K562 (cell line): ENCODE results near the gene THAP8. TPM values are rescaled to one million over a fixed set of nuclear protein-coding genes. Genes with fewer than 3 reads are reported as not detected.

Source experiments
- ELF1 ChIP-seq: fragments of 200-800 bp; sonication (Bioruptor generic); IDR thresholded peaks from 2 replicates; pipeline ENCODE4 v1.6.1; 2016; ENCODE audit warnings: missing genetic modification characterization, missing compliant biosample characterization
- HINFP ChIP-seq: fragments of 450-650 bp; conservative IDR thresholded peaks from 2 replicates; pipeline ENCODE4 v1.6.1; 2016; ENCODE audit warnings: missing genetic modification characterization, low read depth, mild to moderate bottlenecking, control low read depth, missing compliant biosample characterization
- MTA2 ChIP-seq: fragments of 450-650 bp; IDR thresholded peaks from 2 replicates; pipeline ENCODE4 v1.6.1; 2016; ENCODE audit warnings: low read depth
- ZBTB11 ChIP-seq, 3 experiments: fragments of 200-800 bp in 1 of 3; fragments of 250-450 bp in 1 of 3; fragments of 450-650 bp in 1 of 3; sonication (Bioruptor Pico) in 1 of 3; sonication (Bioruptor generic) in 1 of 3; formaldehyde crosslinking in 1 of 3; IDR thresholded peaks; 2 replicates each; pipeline versions ENCODE4 v1.6.1 to v1.8.0; 2016 to 2022; ENCODE audit warnings: mild to moderate bottlenecking in 2 of 3, missing genetic modification characterization in 2 of 3, missing compliant biosample characterization in 1 of 3, moderate library complexity in 1 of 3
- ZBTB8A ChIP-seq: fragments of 450-650 bp; IDR thresholded peaks from 2 replicates; pipeline ENCODE4 v1.6.1; 2018; ENCODE audit warnings: mild to moderate bottlenecking, moderate library complexity; ENCODE audit not compliant: partially characterized antibody
- ZNF707 ChIP-seq: fragments of 250-450 bp; sonication (Bioruptor Pico); conservative IDR thresholded peaks from 2 replicates; pipeline ENCODE4 v1.8.0; 2022; ENCODE audit warnings: inconsistent platforms, mild to moderate bottlenecking, moderate library complexity
- ZNF76 ChIP-seq: fragments of 250-450 bp; sonication (Bioruptor Pico); IDR thresholded peaks from 2 replicates; pipeline ENCODE4 v1.4.0; 2020; ENCODE audit warnings: mild to moderate bottlenecking, moderate library complexity, borderline replicate concordance
- polyA plus RNA-seq, 8 experiments: library from polyadenylated mRNA; depleted of rRNA in 4 of 8; stranded (reverse) in 5 of 8; unstranded in 3 of 8; fragments of >200 nt; fragmentation: Nextera tagmentation in 2 of 8; fragmentation: Illumina TruSeq in 1 of 8; extraction: Ambion mirVana in 2 of 8; extraction: Trizol in 1 of 8; gene quantifications; 2 replicates each; pipeline versions ENCODE4 v1.2.1 to v1.2.3, GENCODE V29; 2011 to 2014; ENCODE audit warnings: inconsistent platforms in 1 of 8, missing spikeins in 1 of 8
- total RNA-seq, 7 experiments: library from RNA; depleted of rRNA in 6 of 7; stranded (reverse); fragments of >200 nt in 6 of 7; fragmentation: Illumina TruSeq in 2 of 7; extraction: Trizol in 2 of 7; gene quantifications; 2 replicates each; pipeline versions ENCODE4 v1.2.1 to v1.2.3, GENCODE V29; 2011 to 2021; ENCODE audit warnings: low replicate concordance in 1 of 7
- TF ChIP-seq, protein P1 (sequence below): sonication (generic); formaldehyde crosslinking; IDR thresholded peaks from 2 replicates; pipeline ENCODE4 v1.8.0; 2022; ENCODE audit warnings: mild to moderate bottlenecking, missing genetic modification reagents, borderline replicate concordance
- TF ChIP-seq, protein P2 (sequence below): sonication (generic); formaldehyde crosslinking; IDR thresholded peaks from 2 replicates; pipeline ENCODE4 v1.8.1; 2022; ENCODE audit warnings: missing genetic modification reagents
- TF ChIP-seq, protein P3 (sequence below): fragments of 250-450 bp; sonication (Bioruptor Pico); IDR thresholded peaks from 2 replicates; pipeline ENCODE4 v1.5.0; 2021; ENCODE audit warnings: mild to moderate bottlenecking, moderate library complexity

Gene THAP8
- total and polyA plus RNA-seq, 9 of the 15 experiments (the other 6 are each of a cell fraction or from before 2014, with no cell fraction given): 0.11 to 2.0 (median 0.94) TPM

DNA sequence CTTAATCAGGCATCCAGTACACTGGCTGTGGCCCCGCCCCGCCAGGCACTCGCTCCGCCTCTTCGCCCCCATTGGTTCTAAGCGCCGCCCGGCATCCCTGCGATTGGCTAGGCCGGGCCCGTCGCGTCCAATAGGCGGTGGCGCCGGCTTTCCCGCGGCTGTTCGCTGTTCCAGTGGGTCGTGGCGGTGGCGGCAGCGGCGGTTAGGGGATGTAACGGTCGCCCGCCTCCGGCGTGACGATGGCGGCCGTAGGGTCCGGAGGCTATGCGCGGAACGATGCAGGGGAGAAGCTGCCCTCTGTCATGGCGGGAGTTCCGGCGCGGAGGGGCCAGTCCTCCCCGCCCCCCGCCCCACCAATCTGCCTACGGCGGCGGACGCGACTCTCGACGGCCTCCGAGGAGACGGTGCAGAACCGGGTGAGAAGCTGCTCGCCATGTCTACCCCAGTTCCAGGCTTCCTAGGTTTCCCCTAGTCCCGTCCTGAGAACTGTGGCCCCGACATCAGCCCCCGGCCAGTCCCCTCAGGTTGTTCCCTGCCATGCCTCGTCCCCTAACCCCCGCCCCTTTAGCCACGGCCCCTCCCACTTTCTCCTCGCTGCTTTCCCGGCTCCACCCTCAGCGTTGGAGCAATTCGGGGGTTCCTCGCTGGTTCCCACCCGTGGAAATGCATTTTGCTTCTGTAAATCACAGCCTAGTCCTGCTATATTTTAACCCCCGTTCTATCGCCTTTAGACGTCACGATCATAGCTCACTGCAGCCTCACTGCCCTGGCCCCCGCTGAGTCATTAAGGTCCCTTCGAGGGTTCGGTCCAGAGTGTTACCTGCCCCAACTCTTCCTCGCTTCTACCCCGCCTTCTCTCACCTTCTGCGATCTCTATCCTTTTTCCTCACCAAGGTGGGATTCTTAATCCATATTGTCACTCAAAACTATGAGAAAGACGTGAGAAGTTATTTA, 925 bp upstream of the THAP8 start, which contains the start of gene WDR62 (continued):
- TF ChIP-seq ZBTB8A: no peak
- no peak for TF ChIP-seq ZNF76 (CRISPR knock-in tag)
- TF ChIP-seq, protein P1, sequence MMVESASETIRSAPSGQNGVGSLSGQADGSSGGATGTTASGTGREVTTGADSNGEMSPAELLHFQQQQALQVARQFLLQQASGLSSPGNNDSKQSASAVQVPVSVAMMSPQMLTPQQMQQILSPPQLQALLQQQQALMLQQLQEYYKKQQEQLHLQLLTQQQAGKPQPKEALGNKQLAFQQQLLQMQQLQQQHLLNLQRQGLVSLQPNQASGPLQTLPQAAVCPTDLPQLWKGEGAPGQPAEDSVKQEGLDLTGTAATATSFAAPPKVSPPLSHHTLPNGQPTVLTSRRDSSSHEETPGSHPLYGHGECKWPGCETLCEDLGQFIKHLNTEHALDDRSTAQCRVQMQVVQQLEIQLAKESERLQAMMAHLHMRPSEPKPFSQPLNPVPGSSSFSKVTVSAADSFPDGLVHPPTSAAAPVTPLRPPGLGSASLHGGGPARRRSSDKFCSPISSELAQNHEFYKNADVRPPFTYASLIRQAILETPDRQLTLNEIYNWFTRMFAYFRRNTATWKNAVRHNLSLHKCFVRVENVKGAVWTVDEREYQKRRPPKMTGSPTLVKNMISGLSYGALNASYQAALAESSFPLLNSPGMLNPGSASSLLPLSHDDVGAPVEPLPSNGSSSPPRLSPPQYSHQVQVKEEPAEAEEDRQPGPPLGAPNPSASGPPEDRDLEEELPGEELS (CRISPR knock-in tag): no peak
- TF ChIP-seq ELF1: no peak
- no peak for TF ChIP-seq MTA2
- TF ChIP-seq, protein P2, sequence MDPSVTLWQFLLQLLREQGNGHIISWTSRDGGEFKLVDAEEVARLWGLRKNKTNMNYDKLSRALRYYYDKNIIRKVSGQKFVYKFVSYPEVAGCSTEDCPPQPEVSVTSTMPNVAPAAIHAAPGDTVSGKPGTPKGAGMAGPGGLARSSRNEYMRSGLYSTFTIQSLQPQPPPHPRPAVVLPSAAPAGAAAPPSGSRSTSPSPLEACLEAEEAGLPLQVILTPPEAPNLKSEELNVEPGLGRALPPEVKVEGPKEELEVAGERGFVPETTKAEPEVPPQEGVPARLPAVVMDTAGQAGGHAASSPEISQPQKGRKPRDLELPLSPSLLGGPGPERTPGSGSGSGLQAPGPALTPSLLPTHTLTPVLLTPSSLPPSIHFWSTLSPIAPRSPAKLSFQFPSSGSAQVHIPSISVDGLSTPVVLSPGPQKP (CRISPR knock-in tag): no peak
- TF ChIP-seq ZNF707 (CRISPR knock-in tag): no peak
- no peak for TF ChIP-seq HINFP (tag)
- TF ChIP-seq, protein P3, sequence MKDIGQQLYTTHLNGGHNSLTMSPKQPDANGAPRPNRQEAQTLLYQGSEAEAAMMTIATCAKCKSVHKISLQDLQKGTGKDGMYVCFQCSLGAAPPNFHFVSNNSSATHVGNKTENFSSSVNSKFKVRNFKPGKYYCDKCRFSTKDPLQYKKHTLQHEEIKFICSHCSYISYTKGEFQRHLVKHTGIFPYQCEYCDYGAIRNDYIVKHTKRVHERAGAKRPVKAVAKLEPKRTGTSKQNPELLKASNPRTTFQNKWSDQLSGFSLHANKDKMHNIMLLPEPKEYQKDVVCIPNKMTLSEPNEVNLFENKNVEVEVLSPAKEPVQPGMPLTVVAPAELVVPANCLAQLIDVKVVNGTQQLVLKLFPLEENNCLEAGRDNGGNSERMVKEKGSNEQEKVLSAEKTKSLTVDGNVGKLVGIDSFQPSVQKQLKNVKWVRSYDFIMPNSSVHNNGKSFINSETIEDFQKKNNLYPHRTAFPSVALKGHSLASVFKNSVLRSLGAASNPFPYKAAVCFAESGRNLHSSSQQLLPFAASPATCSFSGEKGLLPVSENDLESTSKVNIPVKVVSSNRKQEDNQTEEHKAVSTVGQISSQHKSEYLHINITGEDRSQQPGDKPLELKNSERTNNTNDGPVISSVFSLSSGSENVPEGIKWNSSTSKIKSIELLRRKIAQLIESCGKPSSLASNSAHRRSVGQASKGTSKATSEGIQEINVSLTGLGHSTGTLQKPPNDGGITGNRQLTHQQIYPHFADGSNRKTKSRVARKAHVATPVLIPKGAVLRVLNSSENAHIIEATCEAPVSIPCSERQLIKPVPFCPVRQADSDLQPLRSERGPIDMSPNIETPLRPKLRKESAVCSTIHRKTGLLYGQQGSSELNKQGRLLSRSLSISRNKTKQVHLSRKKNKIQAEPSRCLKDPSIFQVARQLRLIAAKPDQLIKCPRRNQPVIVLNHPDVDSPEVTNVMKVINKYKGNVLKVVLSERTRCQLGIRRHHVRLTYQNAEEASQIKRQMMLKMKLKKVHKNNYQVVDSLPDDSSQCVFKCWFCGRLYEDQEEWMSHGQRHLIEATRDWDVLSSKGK: no peak
- TF ChIP-seq ZBTB11 (CRISPR knock-in tag; IDR thresholded peaks at IDR 0.05): no peak
